Kasumi-1 (cell line): ENCODE results near the gene TBCD.

Source experiments
- DNase-seq, 2 experiments: peaks; one replicate each; lab custom pipeline; 2025; lab: John Stamatoyannopoulos, UW

TBCD gene

DNA sequence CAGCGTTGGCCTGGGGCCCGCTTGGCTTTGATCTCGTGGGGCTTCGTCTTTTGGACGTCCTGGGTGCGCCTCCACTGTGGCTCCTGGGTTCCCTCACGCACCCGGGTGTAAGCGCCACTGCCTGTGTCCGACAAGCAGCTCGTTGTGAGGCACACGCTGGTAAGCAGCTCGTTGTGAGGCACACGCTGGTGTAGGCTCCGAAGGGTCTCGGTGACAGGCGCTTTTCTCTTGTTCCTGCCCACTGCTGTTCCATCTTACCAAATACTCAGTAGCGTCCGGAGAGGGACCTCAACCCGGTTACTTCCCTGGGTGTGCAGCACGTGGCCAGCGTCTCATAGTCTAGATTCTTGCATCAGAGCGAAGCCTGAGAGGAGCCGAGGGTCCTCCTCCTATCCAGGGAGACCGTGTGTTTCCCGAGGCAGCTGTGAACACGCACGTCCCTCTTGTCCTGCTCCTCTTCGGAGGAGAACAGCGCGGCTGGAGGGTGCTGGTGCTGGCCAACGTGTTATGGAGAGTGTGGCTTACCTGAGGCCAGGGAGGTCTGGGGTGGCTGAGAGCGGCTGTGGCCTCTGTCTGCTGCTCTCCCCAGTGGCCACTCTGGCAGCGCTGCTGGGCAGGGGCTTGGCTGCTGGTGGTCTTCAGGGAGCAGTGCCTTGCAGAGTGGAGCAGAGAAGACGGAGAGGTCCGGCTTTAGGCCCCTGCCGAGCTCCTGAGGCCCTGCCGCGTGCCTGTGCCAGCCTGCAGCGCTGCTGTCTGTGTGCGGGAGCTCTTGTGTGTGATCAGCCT lies 120.1 kb downstream of the TBCD start:
- no peak for DNase-seq

GRCh38 chr17:82872591-82873520 lies 121.0 kb downstream of the TBCD start:
- no peak for DNase-seq

DNA sequence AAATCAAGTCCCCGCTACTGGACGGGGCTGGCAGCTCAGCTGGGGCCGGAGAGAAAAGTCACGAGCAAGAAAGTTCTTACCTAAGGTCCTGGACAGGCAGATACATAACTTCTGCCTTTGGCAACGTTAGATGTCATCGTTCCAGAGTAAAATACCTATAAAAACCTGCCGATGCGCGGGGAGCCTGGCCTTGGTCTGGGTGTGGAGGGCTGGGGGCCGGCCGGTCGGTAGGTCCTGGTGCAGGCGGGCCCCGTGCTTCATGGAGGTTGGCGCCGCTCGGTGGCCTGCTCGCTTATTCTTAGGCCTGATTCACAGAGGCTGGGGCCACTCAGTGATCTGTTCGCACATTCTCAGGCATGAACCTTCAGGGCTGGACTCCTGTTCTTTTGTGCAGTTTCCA lies 121.7 kb downstream of the TBCD start:
- no peak for DNase-seq

GRCh38 chr17:82874011-82874835 lies 122.4 kb downstream of the TBCD start:
- DNase-seq, result no peak

GRCh38 chr17:82875407-82875856 lies 123.6 kb downstream of the TBCD start:
- DNase-seq, result no peak

- no peak for DNase-seq
Measured at GRCh38 chr17:82876149-82876548, 124.3 kb downstream of the TBCD start.

DNA sequence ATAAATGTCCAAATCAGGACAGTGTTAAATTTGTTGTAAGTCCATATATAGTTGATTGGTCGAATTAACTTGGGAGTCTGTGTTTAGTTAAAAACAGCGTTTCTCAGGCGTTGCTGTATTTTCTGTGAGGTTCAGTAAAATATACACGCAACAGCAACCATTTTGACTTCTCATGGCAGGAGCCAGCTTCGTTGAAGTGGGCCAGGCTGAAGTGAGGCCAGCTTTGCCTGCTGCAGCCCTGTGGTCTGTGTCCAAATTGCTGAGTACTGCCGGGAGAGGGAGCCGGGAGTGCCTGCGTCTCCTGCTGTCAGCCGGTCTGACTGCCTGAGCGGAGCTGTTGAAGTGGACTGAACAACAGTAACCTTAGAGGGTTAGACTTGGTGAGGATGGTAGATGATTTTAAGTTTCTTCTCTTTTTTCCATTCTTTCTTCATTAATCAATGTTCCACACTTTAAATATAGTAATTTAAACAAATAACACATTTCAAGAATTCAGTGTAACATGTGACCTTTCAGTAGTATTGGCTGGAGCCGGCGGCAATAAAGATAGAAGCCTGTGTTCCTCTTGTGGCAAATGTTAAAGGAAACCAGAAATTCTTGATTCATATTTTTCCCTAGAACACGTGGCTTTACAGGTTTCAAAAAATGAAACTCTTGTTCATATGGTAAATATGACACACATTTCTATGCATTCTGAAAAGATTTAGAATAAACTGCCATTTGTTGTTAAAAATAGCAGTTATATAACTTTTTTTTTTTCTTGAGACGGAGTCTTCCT lies 124.9 kb downstream of the TBCD start:
- peak; percentile 15 to 16 for DNase-seq

DNA sequence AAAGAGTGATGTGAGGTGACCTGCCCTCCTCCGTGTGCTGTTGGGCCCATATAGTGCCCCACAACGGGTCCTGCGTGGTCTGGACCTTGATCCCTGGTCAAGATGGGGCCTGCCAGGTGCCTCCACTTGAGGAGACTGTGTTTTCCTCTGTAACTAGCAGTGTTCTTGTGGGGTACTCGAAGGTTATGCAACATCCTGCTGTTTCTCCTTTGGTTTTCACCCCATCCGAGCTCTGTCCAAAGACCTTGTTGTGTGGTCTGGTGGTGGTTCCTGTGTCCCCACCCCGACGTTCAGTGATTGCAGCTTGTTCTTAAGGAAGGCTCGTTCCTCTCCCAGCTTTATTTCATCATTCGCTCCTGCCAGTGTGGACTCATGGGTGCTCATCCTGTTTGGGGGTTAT lies 126.7 kb downstream of the TBCD start:
- peak; percentile 76 to 83 for DNase-seq

GRCh38 chr17:82879241-82879640 lies 127.4 kb downstream of the TBCD start:
- no peak for DNase-seq

DNA sequence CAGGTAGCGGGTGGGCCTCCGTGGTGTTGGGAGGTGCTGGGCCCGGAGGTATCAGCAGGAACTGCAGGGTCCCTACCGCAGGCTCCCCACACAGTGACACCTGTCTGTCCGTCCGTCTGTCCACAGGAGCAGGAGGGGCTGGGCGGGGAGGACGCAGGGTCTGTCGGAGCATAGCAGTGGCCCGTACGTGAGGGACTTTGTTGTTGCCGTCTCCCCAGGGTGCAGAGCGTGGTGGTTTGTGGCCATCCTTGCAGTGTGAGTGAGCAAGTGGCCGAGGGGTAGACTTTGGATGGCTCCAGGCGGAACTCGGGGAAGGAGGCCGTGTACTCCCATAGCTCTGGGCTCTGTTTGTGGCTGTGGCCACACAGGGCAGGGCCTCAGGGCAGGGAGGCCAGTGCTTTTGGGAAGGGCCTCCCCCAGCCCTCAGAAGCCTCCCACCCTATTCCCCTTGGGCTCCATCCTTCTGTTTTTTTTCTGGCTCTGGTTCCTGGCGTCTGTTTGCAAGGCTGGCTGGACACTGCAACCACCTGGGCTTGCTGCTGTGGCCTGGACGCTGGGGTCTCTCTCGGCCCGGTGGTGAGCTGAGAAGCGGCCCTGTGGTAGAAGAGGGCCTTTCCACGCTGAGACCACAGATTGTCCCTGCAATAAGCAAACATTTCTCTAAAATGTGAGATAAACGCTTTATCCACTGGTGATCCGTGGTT lies 128.9 kb downstream of the TBCD start:
- no peak for DNase-seq

- no peak for DNase-seq
Measured at GRCh38 chr17:82881324-82881823, 129.5 kb downstream of the TBCD start.

DNA sequence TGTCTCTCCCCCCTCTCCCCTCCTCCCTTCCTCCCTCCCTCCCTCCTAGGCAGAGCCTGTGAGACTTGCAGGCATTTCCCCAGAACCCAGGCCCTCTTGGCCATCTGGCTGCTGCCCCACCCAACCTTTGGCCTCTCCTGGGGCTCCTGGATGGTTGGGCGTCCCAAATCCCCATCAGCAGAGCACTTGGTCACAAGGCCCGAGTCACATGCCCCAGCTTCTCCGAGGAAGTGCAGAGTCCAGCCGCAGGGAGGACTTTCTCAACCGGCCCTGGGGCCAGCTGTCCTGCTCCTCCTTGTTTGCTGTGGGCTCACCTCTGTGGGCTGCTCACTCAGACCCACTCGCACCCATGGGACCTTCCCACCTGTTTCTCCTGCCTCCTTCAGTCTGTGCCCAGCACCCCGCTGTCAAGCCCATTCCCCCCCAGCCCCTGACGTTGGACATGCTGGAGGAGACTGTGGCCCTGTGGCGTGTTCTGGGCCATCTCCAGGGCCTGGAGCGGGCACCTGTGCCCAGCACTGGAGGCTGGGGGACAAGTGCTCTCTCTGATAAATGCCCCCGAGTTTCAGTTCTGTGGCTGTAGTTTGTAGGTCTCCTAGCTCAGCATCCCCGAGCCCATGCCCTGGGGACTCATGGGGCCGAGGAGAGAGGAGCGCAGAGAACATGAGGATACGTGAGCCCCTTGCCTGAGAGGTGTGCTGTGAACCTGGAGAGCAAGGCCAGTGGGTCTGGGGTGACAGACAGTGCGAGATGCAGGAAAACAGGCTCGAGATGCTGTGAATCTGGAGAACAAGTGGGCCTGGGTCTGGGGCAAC lies 130.2 kb downstream of the TBCD start:
- no peak for DNase-seq

DNA sequence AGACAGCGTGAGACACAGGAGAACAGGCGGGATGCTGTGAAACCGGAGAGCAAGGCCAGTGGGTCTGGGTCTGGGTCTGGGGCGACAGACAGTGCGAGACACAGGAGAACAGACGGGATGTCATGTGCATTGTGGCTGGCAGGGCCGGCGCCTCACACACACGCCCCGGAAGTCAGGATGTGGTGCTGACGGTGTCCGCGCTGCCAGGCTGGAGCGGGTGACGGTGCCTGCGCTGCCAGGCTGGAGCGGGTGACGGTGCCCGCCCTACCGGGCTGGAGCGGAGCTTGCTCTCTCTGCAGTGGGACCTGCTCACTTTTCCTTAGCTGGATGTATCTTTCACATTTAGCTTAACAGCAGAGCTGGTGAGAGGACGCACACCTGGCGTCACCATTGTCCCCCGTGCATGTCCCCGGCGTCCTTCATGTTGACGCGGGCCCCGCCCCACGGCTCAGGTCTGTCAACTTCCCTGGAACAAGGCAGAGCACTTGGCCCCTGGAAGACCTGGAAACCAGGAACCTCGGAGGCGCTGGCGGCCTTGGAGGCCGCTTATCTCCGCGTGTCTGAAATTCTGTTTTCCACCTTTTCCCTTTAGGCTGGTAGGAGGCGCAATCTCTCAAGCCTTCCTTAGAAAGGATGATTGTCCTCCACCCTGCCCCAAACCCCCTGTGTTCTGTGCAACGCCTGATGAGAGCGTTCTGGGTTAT lies 131.0 kb downstream of the TBCD start:
- DNase-seq, result no peak

DNA sequence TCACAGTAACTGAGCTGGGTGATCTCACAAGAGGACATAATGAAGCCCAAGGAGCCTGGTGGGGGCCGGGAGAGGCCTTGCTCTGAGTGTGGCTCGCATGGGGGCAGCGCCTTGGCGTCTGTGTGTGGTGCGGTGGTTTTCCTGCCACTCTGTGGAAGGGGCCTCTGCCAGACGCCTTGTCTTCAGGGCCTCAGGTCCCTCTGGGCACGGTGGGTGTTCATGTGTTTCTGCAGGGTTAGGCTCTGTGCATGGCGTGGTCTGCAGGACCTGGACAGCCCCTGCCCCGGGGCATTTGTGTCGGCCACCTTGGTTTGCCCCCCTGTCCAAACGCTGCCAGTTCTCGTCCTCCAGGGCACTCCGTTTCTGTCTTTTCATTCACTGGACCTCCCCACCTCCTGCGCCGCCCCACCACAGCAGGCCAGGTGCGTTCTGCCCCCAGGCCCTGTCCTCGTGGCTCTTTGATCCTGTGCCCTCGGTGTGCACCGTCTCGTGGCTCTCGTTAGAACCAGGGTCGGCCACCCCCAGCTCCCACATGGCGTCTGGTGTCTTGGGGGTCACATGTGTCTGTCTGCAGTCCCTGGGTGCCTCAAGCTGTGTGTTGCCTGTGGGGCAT lies 131.7 kb downstream of the TBCD start:
- DNase-seq, result no peak

- DNase-seq, result no peak
Measured at GRCh38 chr17:82884341-82884969, 132.6 kb downstream of the TBCD start.

GRCh38 chr17:82884970-82885353 lies 133.1 kb downstream of the TBCD start:
- DNase-seq, result no peak

GRCh38 chr17:82887255-82888164 lies 135.6 kb downstream of the TBCD start:
- no peak for DNase-seq
